ENCODE results near the gene ANKMY2.

The ANKMY2 gene

DNA sequence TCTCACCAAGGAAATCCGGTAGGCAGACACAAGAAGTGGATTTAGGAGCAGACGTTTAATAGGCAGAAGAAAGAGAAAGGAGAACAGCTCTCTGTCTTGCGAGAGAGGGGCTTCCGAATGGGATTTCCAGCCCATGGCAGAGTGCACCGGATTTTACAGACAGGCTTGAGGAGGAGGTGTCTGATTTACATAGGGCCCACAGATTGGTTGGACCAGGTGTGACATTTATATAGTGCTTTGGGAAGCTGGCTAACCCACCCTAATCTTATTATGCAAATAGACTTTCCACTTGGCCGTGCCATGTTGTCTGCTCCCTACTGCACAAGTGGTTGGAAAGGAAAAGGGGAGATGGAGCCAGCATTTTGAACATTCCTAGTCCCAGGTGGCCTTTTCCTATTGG is 57.8 kb downstream of the ANKMY2 start:
- DNase-seq (ENCODE audit: extremely low spot score, insufficient read length, low read depth): no peak

DNA sequence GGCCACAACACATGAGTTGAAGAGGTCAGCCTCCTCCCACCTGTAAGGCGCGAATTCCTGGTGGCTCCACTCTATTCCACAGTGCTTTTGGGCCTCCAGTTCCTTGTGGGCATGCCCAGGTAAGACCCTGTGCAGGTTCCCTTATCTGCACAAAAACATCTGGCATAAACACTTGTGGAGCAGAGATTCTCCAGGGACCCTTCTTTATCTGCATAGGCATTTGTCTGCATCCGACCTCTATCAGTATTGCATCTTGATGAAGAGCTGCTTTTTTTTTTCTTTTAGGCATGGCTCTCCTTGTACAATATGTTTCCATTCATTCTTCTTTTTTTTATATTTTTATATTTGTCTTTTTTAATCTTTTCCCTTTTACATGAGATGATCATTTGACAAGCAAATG is 58.4 kb downstream of the ANKMY2 start:
- no peak for FAIRE-seq
- no peak for DNase-seq (ENCODE audit: extremely low spot score, insufficient read length, low read depth)

More for the DNA sequence above, 57.8 kb downstream of the ANKMY2 start:
- no peak for FAIRE-seq

DNA sequence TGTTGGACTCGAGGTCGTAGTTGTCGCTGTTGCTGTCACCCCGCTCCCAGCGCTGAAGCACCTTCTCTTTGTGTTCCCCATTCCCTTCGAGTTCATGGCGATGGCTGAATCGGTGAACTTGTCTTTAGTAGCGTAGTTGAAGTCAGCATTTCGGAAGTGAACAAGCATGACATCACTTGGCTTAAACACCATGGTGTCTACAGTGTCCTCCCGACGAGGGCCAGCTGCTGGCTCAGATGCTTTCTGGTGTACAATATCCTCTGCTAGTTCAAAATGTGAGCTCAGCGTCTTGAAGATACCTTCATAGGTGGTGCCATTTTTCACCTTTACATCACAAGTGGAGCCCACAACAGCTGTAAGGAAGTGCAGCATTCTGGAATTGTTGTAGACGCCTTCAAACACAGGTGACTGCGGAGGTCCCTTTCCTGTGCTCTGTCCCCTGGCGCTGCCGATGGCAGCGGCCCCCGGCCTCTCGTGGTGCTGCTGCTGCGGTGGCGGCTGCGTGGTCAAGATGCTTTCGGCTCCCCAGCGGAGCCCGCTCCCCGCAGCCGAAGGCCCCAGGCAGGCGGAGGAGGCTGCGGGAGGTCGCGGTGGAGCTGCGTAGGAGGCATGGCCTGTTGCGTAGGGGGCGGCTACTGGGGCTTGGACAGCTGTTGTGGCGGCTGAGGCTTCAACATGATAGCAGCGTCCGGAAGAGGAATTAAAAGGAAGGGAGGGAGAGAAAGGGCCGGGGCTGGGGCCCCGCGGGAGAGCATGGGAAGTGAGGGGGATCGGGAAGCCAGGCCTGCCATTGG is 59.3 kb downstream of the ANKMY2 start:
- DNase-seq (ENCODE audit: extremely low spot score, insufficient read length, low read depth) (no peak), FAIRE-seq (no peak)

DNA sequence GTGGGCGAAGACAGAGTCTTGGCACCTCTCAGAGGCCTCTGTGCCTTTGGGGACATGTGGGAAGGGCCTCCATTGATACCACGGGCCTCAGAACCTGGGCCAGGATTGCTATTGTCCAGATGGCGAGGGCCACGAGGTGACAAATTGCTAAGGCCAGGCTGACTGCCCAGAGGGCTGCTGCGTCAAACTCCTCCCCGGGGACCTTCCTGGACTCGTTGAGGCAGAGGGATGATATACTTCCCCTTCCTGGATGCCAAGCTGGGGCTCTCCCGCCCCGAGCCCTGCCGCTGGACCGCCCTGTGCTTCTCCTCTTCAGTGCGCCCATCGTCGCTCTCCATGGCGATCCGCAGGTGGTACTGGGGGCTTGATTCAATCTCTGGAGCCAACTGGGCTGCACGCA is 60.0 kb downstream of the ANKMY2 start:
- DNase-seq (ENCODE audit: extremely low spot score, insufficient read length, low read depth) (no peak), FAIRE-seq (no peak)

DNA sequence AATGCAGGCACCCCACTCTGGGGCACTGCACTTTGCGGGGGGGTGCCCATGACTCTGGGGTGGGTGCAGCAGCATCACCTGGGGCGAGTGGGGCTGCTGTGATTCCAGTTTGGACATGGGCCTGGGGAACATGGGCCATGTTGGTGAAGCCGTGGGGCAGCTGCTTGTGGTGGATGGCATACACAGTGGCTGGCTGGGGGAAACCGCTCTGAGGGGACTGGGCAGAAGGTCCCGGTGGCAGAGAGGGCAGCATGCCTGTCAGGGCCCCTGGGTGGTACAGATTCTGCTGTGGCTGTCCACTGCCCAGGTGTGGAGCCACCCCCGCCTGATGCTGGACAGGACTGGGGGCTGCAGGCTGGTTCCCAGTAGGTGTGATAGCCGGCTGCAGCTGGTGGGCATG is 61.7 kb downstream of the ANKMY2 start:
- FAIRE-seq (no peak), DNase-seq (ENCODE audit: extremely low spot score, insufficient read length, low read depth) (no peak)

DNA sequence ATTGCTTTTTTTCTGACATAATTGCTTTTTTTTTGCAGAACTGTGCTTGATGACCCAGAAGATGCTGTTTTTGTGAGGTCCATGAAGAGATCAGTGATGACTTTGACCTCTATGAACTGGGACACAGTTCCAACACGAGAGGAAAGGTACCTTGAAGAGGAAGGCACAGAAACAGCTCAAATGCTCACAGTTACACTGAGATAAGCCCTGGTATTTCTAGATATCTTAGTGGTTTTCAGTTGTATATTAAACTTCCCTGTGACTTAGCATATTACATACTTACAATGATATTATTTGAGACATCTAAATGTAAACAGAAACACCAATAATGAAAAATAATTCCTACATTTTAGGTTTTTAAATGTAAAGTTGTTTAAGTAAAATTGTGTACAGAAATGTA is 64.3 kb downstream of the ANKMY2 start:
- DNase-seq (ENCODE audit: extremely low spot score, insufficient read length, low read depth) (no peak), FAIRE-seq (no peak)

DNA sequence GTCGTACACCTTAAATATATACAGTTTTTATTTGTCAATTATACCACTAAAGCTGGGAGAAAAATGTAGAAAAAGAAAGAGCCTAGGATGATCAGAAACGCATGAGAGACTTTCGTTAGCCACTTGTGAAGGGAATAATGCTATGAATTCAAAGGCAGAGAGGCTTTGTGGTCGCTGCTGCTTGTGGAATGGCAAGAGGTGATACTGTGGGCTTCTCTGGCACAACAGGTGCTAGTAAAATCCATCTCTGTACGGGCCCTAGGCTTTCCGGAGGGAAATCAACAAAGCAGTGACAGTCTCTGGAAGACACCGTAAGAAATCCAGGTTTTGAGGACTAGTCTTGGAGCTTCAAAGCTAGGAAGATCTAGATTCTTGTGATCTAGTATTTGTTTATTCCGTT is 66.3 kb downstream of the ANKMY2 start:
- no peak for DNase-seq (ENCODE audit: extremely low spot score, insufficient read length, low read depth)
- FAIRE-seq: no peak

DNA sequence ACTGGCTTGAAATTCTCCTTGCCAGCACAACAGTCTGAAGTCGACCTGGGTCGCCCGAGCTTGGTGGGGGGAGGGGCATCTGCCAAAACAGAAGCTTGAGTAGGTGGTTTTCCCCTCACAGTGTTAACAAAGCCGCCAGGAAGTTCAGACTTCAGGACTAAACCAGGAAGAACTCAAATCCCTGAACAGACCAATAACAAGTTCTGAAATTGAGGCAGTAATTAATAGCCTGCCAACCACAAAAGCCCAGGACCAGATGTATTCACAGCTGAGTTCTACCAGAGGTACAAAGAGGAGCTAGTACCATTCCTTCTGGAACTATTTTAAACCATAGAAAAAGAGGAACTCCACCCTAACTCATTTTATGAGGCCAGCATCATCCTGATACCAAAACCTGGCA is 73.6 kb downstream of the ANKMY2 start:
- FAIRE-seq (no peak), DNase-seq (ENCODE audit: extremely low spot score, insufficient read length, low read depth) (no peak)

DNA sequence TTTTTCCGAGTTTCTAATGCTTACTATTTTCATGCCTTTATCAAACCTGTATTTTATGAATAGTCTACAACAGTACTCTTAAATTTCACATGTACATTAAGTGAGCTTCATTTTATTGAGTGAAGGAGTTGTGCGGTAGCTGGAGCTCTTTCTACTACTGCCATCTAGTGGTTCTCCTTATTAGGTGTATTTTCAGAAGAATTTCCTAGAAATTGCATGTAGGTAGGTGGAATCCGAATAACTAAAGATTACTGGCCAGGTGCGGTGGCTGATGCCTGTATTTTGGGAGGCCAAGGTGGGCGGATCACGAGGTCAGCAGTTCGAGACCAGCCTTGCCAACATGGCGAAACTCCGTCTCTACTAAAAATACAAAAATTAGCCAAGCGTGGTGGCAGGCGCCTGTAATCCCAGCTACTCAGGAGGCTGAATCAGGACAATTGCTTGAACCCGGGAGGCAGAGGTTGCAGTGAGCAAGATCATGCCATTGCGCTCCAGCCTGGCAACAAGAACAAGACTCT is 80.6 kb downstream of the ANKMY2 start:
- FAIRE-seq: peak; percentile 75
- peak; percentile 12 for DNase-seq (ENCODE audit: extremely low spot score, insufficient read length, low read depth)

DNA sequence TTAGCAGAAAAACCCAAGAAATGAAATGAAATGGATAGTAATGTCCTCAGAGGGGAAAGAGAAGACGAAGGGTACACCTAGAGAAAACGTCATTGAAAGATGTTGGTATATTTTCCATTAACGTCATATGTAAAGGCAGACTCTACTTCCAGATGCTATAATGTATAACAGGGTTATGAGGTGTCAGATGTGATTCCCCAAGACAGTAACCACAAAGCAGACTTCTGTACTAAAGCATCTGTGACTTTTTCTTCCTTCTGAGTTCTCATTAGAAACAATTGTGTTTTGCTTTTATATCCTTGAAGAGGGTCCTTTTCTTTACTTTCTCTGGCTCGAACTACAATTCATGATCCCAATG is 81.6 kb downstream of the ANKMY2 start:
- DNase-seq (ENCODE audit: extremely low spot score, insufficient read length, low read depth): no peak
- no peak for FAIRE-seq

DNA sequence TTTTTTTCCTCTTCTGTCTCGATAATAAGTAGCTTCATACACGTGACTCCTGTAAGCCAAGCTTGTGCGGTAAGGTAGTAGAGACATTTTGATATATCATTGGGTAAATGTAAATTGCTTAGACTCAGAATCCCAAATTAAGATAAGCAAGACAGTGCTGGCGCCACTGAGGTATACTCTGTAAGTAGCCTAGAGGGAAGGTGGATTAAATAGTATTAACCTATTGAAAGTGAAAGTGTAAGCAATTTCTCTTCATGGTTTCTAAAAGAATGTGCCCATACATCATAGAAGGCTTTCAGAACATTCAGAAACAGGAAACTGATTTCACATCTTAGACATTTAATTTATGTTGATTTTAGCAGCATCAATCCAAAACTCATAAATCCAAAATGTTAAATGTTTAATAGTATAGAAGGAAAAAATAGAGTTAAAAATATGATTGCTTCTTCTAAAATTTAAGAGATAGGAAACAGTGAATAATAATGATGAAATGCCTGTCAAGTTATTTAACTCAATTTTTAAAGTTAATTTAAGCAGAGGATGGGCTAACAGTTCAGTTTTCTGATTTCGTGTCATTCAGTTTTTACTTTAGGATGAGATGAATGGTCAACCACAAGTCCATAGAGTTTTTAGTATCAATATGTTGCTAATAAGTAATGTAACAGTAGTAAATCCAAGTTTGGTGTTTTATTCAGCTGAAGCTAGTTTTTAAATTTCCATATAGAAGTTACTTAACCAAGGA is 82.1 kb downstream of the ANKMY2 start:
- no peak for DNase-seq (ENCODE audit: extremely low spot score, insufficient read length, low read depth)
- FAIRE-seq: peak; percentile 54

DNA sequence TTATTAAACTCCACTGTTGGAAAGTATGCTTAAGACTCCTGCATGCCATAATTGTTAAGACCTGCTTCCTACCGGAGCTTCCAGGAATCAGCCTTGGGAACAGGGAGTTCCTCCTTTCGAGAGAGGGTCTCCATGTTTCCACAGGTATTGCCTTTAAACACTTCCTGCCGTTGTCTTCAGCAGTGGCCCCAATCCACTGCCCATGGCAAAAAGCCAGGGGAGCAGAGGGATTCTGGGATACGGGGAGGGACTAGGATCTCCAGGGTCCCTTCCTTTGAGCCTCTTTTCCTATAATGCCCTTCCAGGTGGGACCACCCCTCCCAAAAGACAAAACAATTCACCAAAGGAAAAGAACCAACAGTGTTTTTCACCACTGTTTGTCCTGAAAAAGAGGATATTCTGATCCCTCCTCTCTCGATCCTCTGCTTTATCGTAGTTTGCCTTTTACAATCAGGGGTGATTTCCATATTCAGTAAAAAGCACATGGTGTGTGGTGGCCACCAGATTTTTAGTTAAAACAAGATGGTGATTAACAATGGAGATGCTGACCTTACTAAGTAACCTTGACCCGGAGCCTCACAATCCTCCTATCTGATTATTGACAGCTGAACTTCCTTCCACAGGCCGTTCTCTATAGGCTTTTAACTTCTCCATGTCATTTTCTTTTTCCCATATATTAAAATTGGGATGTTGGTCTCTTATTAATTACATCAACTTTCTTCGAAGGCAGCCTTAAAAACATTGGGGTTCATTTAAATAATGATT is 82.9 kb downstream of the ANKMY2 start:
- DNase-seq (ENCODE audit: extremely low spot score, insufficient read length, low read depth): no peak
- no peak for FAIRE-seq

DNA sequence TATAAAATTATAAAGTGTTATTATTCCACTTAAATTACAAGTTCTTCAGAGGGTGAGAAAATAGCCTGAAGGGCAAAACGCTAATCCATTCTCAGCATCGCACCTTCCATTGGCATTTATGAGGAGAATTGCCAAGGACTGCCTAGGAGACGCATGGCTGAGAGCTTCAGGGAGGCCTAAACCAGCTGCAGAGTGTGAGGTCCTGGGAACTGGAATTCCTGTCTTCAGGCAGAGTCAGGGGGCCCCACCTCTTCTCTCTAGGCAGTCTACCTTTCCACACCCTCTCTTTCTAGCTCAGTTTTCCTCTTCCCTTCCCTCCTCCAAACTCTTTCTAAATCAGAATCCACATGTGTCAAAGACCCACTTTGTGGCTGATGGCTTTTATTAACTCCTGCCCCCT is 83.6 kb downstream of the ANKMY2 start:
- DNase-seq (ENCODE audit: extremely low spot score, insufficient read length, low read depth) (no peak), FAIRE-seq (no peak)

DNA sequence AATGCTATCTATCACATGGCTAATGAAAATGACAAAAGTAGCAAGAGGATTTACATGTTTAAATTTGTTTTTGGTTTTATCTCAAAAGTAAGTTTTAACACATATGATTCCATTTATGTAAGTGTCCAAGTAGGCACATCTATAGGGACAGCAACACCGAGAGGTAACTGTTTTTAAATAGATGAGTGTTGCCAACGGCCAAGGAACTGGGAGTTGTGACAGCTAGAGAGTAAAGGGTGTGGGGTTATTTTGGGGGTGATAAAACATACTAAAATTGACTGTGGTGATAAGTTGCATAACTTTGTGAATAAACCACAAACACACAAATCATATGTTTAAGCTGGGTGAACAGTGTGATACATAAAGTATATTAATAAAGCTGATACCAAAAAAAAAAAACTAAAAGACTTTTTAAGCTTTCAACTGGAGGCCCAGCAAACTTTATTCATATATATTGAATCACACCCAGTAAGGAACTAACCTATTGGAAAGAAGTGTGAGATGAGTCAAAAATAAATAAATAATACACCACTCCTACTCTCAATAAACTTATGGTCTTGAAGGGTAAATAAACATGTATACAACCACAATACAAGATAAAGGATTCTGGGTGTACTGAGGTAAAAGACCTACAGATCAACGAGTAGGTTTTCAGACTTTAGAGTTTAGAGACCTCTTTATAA is 85.9 kb downstream of the ANKMY2 start:
- DNase-seq (ENCODE audit: extremely low spot score, insufficient read length, low read depth) (no peak), FAIRE-seq (no peak)

DNA sequence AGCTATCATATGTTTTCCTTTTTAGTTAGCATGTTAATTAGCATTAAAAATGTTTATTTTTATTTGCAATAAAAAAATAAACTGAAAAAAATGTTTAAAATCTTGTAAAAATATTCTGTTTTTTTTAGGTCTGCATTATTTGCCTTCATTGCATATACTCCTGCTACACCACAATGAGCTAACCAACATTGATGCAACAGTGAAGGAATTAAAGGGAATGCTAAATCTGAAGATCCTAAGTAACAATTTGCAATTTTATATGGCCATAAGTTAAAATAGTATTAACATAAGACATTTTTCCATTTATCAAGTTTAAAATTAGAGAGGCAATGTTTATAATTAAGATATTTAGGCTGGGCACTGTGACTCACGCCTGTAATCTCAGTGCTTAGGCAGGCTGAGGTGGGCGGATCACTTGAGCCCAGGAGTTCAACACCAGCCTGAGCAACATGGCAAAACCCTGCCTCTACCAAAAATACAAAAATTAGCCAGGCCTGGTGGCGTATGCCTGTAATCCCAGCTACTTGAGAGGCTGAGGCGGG is 86.7 kb downstream of the ANKMY2 start:
- FAIRE-seq: no peak
- DNase-seq (ENCODE audit: extremely low spot score, insufficient read length, low read depth): no peak

DNA sequence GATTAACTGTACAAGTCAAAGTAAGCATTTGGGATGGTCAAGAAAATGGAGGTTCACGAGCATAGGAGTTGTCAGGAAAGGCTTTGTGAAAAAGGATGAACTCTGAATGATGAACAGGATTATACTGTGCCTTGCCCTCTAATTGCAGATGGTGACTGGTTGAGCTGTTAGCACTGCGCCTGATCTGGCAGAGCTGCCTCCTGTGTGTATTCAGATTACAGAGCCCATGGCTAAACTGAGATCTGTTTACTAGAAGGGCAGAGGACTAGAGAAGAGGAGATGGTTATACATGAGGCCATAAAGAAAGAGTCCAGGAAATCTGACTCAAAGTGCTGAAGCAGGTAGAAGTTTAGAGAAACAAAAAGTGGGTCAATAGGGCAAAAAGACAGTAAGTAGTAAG is 89.2 kb downstream of the ANKMY2 start:
- DNase-seq (ENCODE audit: extremely low spot score, insufficient read length, low read depth) (no peak), FAIRE-seq (no peak)

DNA sequence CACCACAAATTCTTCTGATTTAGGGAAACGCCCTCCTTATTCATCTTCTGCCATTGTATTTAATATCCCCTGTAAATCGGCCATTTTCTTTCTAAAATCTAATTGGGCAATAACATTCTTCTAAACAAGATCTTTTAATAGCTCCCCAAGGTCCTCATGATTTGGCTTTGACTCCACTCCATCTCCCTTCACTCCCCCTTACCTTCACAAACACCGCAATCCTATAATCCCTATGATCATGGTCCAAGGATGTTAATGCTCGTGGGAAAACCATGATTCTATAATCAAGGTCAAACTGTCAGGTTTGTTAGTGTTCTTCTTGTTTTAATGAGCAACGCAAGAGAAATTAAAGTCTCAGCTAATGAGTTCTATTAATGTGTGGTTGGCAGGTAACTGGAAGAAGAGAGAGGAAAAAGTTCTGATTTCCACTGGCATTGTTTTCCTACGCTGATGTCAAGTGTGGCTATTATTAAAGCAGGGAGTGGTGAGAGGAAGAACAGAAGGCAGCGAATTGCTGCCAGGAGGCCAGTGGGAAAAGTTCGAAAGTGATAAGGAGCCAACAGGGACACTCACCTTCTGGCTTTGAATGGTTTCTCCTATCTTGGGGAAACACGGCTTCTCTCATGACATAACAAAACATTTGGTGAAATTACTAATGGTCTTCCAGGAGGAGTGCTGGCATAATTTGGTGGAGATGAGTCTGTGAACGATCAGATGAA is 90.9 kb downstream of the ANKMY2 start:
- FAIRE-seq (no peak), DNase-seq (ENCODE audit: extremely low spot score, insufficient read length, low read depth) (no peak)

DNA sequence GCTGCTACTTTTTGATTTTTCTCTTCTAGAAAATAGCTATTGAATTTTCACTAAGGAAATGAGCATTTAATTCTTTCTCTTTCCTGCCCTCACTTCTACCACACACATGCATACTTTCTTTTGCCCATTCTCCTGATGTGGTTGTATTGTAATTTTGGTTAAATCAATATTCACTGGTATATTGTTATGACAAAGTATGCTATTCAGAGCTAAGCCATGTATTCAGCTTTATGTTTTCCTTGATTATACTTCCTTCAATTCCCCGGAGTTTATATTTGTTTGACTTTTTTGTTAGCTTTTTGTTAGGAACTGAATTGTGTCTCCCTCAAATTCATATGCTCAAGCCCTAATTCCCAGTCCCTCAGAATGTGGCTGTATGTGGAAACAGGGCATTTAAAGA is 94.9 kb downstream of the ANKMY2 start:
- FAIRE-seq (no peak), DNase-seq (ENCODE audit: extremely low spot score, insufficient read length, low read depth) (no peak)

Measured in GM18507 (cell line).